Measurements from ENCODE around the gene IRF2.

IRF2 gene

GRCh38 chr4:184450045-184450444 is 24.3 kb downstream of the IRF2 start:
- DNase-seq: no peak

GRCh38 chr4:184448821-184449220 is 25.5 kb downstream of the IRF2 start:
- DNase-seq: peak; percentile 62

- DNase-seq: no peak
Measured at GRCh38 chr4:184448141-184448540, 26.2 kb downstream of the IRF2 start.

GRCh38 chr4:184447664-184448063 is 26.7 kb downstream of the IRF2 start:
- DNase-seq: no peak

- DNase-seq: no peak
Measured at GRCh38 chr4:184446132-184446658, 28.2 kb downstream of the IRF2 start.

GRCh38 chr4:184444953-184445309 is 29.4 kb downstream of the IRF2 start:
- no peak for DNase-seq

- DNase-seq: no peak
Measured at GRCh38 chr4:184444215-184444952, 30.0 kb downstream of the IRF2 start.

- no peak for DNase-seq
Measured at GRCh38 chr4:184443318-184443717, 31.0 kb downstream of the IRF2 start.

- DNase-seq: no peak
Measured at GRCh38 chr4:184442314-184442635, 32.1 kb downstream of the IRF2 start.

- peak; percentile 42 for DNase-seq
Measured at GRCh38 chr4:184441461-184442313, 32.7 kb downstream of the IRF2 start.

GRCh38 chr4:184440595-184441358 is 33.6 kb downstream of the IRF2 start:
- DNase-seq: no peak

GRCh38 chr4:184439856-184440594 is 34.3 kb downstream of the IRF2 start:
- no peak for DNase-seq

GRCh38 chr4:184439386-184439785 is 35.0 kb downstream of the IRF2 start:
- no peak for DNase-seq

GRCh38 chr4:184438375-184438774 is 36.0 kb downstream of the IRF2 start:
- no peak for DNase-seq

- DNase-seq: no peak
Measured at GRCh38 chr4:184437565-184438265, 36.6 kb downstream of the IRF2 start.

GRCh38 chr4:184434501-184435066 is 39.8 kb downstream of the IRF2 start:
- DNase-seq: no peak

GRCh38 chr4:184434021-184434420 is 40.3 kb downstream of the IRF2 start:
- DNase-seq: no peak

- DNase-seq: no peak
Measured at GRCh38 chr4:184433258-184433892, 41.0 kb downstream of the IRF2 start.

GRCh38 chr4:184432127-184432922 is 42.0 kb downstream of the IRF2 start:
- DNase-seq: no peak

- DNase-seq: no peak
Measured at GRCh38 chr4:184430163-184430562, 44.2 kb downstream of the IRF2 start.

All from midbrain (tissue), 1 donor.